ENCODE results near the gene DOP1B.

Gene DOP1B

DNA sequence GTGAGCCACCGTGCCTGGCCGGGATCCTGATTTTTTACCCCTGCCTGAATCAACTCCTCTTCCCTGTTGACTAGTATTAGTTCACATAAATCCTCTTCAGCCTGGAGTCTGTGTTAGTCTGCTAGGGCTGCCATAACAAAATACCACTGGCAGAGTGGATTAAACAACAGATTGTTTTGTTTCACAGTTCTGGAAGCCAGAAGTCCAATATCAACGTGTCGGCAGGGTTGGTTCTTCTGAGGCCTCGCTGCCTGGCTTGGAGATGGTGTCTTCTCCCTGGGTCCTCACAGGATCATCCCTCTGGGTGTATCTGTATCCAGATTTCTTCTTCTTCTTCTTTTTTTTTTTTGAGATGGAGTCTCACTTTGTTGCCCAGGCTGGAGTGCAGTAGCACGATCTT is 18.2 kb downstream of the DOP1B start:
- Histone ChIP-seq H2AFZ (ENCODE audit: low read length) (no peak overlapping the region), H3K4me2 (ENCODE audit: low read length) (no peak overlapping the region), H3K9me2 (ENCODE audit: low read depth, low read length) (no peaks in the 10 kb centered on the region), H3K79me2 (ENCODE audit: insufficient read depth, low read length) (no peaks in the 10 kb centered on the region), H3K4me1 (ENCODE audit: insufficient read depth, low read length, severe bottlenecking) (peaks cover 15% of the 10 kb centered on the region), H3K27ac (ENCODE audit: low read depth, low read length, poor library complexity, severe bottlenecking) (no peak overlapping the region), H4K20me1 (ENCODE audit: insufficient read depth, low read length) (no peaks in the 10 kb centered on the region), H3K4me3 (ENCODE audit: low read depth, low read length, poor library complexity, severe bottlenecking) (no peak overlapping the region), H3K27me3 (ENCODE audit: insufficient read depth, low read length) (no peaks in the 10 kb centered on the region), H3K9me3 (ENCODE audit: low read length) (peaks cover 3% of the 10 kb centered on the region; the same call in 1 of the 2 replicates), H3K36me3 (ENCODE audit: insufficient read depth, low read length) (no peaks in the 10 kb centered on the region), H3F3A (ENCODE audit: insufficient read depth, low read length) (no peaks in the 10 kb centered on the region), H3K9ac (ENCODE audit: low read length) (no peak overlapping the region)
- no peak for TF ChIP-seq EZH2 (IDR thresholded peaks at IDR 0.05; ENCODE audit: borderline replicate concordance, low read length)
- TF ChIP-seq, protein P1, sequence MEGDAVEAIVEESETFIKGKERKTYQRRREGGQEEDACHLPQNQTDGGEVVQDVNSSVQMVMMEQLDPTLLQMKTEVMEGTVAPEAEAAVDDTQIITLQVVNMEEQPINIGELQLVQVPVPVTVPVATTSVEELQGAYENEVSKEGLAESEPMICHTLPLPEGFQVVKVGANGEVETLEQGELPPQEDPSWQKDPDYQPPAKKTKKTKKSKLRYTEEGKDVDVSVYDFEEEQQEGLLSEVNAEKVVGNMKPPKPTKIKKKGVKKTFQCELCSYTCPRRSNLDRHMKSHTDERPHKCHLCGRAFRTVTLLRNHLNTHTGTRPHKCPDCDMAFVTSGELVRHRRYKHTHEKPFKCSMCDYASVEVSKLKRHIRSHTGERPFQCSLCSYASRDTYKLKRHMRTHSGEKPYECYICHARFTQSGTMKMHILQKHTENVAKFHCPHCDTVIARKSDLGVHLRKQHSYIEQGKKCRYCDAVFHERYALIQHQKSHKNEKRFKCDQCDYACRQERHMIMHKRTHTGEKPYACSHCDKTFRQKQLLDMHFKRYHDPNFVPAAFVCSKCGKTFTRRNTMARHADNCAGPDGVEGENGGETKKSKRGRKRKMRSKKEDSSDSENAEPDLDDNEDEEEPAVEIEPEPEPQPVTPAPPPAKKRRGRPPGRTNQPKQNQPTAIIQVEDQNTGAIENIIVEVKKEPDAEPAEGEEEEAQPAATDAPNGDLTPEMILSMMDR (IDR thresholded peaks at IDR 0.05; ENCODE audit: low read length) = no peak

DNA sequence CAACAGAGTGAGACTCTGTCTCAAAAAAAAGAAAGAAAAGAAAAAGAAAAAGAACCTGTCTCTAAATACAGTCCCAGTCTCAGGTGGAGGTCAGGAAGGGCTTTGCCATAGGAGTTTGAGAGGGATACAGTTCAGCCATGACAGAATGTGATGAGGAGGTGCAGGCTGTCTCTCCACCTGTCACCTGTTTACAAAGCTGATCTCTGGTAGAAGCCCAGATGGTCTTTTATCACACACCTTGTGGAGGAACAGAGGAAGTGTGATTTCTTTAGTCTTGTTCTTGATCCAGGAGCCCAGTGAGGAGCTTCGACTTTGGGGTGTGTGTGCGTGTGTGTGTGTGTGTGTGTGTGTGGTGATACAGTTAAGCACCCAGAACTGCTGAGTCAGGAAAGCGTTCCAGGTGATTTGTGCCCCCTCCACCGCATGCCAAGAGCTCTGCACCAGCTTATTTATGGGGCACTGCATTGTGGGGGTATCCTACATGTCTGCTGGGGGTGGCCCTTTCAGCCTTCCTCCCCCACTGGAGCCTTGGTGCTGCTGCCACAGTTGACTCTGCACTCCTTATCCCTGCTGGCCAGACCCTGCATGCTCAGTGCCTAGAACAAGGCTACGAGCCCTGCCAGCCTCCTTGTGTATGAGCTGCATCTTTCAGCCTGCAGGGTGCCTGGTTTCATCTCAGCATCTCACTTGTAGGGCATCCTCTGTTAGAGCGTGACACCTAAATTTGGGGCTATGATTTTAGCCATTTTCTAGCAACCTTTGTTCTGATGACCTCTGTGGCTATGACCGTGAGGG is 19.3 kb downstream of the DOP1B start:
- no peak for TF ChIP-seq EZH2 (IDR thresholded peaks at IDR 0.05; ENCODE audit: borderline replicate concordance, low read length)
- TF ChIP-seq, protein P1 (IDR thresholded peaks at IDR 0.05; ENCODE audit: low read length) = no peak
- H3K9me2 ChIP-seq (ENCODE audit: low read depth, low read length) = no peaks in the 10 kb centered on the region
- peaks cover 16% of the 10 kb centered on the region for H3K4me1 ChIP-seq (ENCODE audit: insufficient read depth, low read length, severe bottlenecking)
- H4K20me1 ChIP-seq (ENCODE audit: insufficient read depth, low read length) = no peaks in the 10 kb centered on the region
- no peaks in the 10 kb centered on the region for H3F3A ChIP-seq (ENCODE audit: insufficient read depth, low read length)
- H3K27me3 ChIP-seq (ENCODE audit: insufficient read depth, low read length) = no peaks in the 10 kb centered on the region
- no peak overlapping the region for H3K9ac ChIP-seq (ENCODE audit: low read length)
- H2AFZ ChIP-seq (ENCODE audit: low read length) = no peak overlapping the region
- H3K27ac ChIP-seq (ENCODE audit: low read depth, low read length, poor library complexity, severe bottlenecking) = no peak overlapping the region
- no peaks in the 10 kb centered on the region for H3K36me3 ChIP-seq (ENCODE audit: insufficient read depth, low read length)
- no peak overlapping the region for H3K4me3 ChIP-seq (ENCODE audit: low read depth, low read length, poor library complexity, severe bottlenecking)
- peaks cover 3% of the 10 kb centered on the region; the same call in 1 of the 2 replicates for H3K9me3 ChIP-seq (ENCODE audit: low read length)
- no peak overlapping the region for H3K4me2 ChIP-seq (ENCODE audit: low read length)
- no peaks in the 10 kb centered on the region for H3K79me2 ChIP-seq (ENCODE audit: insufficient read depth, low read length)

- Histone ChIP-seq H3K4me3 (ENCODE audit: low read depth, low read length, poor library complexity, severe bottlenecking) (no peak overlapping the region), H3K27ac (ENCODE audit: low read depth, low read length, poor library complexity, severe bottlenecking) (no peak overlapping the region), H3K4me2 (ENCODE audit: low read length) (no peak overlapping the region), H3K79me2 (ENCODE audit: insufficient read depth, low read length) (no peaks in the 10 kb centered on the region), H3K36me3 (ENCODE audit: insufficient read depth, low read length) (no peaks in the 10 kb centered on the region), H3K27me3 (ENCODE audit: insufficient read depth, low read length) (no peaks in the 10 kb centered on the region), H3F3A (ENCODE audit: insufficient read depth, low read length) (no peaks in the 10 kb centered on the region), H3K4me1 (ENCODE audit: insufficient read depth, low read length, severe bottlenecking) (peaks cover 22% of the 10 kb centered on the region), H3K9me2 (ENCODE audit: low read depth, low read length) (no peaks in the 10 kb centered on the region), H4K20me1 (ENCODE audit: insufficient read depth, low read length) (no peaks in the 10 kb centered on the region), H3K9ac (ENCODE audit: low read length) (no peak overlapping the region), H2AFZ (ENCODE audit: low read length) (no peak overlapping the region), H3K9me3 (ENCODE audit: low read length) (peaks cover 3% of the 10 kb centered on the region; the same call in 1 of the 2 replicates)
- TF ChIP-seq, protein P1 (IDR thresholded peaks at IDR 0.05; ENCODE audit: low read length) = no peak
- no peak for TF ChIP-seq EZH2 (IDR thresholded peaks at IDR 0.05; ENCODE audit: borderline replicate concordance, low read length)
These were observed 21.7 kb downstream of the DOP1B start for GRCh38 chr21:36178349-36178748.
